Hair follicular keratinocyte (primary cell): ENCODE data around the gene PILRA. TPM values are rescaled to one million over a fixed set of nuclear protein-coding genes. Genes with fewer than 3 reads are reported as not detected.

Source experiments
- total RNA-seq: library from RNA; depleted of rRNA; stranded (reverse); fragments of >200 nt; gene quantifications from 2 replicates; pipeline ENCODE4 v1.2.3, GENCODE V29; 2015

PILRA gene
- not detected in 2 replicates for total RNA-seq

GRCh38 chr7:100373261-100373831 lies at the start of gene PILRA:
PILRA (plus strand) TSS chr7:100373487; CDS start chr7:100373657, 170 bp downstream.

GRCh38 chr7:100358027-100358856 lies 15.0 kb upstream of the PILRA start, which contains the start of gene PILRB:
PILRB (plus strand) TSS chr7:100358117; CDS start chr7:100358303, 186 bp downstream.

GRCh38 chr7:100428199-100428966 lies 55.1 kb downstream of the PILRA start, which contains the start of gene ZCWPW1:
ZCWPW1 (minus strand) TSS chr7:100428703; CDS start chr7:100420649, 8,054 bp downstream.

GRCh38 chr7:100429637-100430492 lies 56.6 kb downstream of the PILRA start, which contains the start of gene MEPCE:
MEPCE (plus strand) TSS chr7:100429831; CDS start chr7:100430019, 188 bp downstream.

Other genes starting within 250 kb of the PILRA start
- 1.2 and 1.8 TPM in 2 replicates for gene MBLAC1, start 246.5 kb upstream of the PILRA start, total RNA-seq
- 135 and 222 TPM in 2 replicates for gene LAMTOR4, start 224.6 kb upstream of the PILRA start, total RNA-seq
- gene TRAPPC14, start 214.8 kb upstream of the PILRA start, total RNA-seq = 8.4 and 9.6 TPM in 2 replicates
- 3.0 and 3.5 TPM in 2 replicates for gene GAL3ST4, start 204.9 kb upstream of the PILRA start, total RNA-seq
- gene GPC2, start 196.1 kb upstream of the PILRA start, total RNA-seq = 0.30 and 1.1 TPM in 2 replicates
- 0.04 TPM in 1 of 2 replicates, not detected in the other for gene STAG3, start 195.6 kb upstream of the PILRA start, total RNA-seq
- gene PVRIG, start 153.5 kb upstream of the PILRA start, total RNA-seq = not detected in 2 replicates
- not detected in 2 replicates for gene SPDYE3, start 65.8 kb upstream of the PILRA start, total RNA-seq
- 6.9 and 10.9 TPM in 2 replicates for gene PILRB, start 15.4 kb upstream of the PILRA start, total RNA-seq
- 0.86 and 2.2 TPM in 2 replicates for gene ZCWPW1, start 55.2 kb downstream of the PILRA start, total RNA-seq
- 21.2 and 23.7 TPM in 2 replicates for gene MEPCE, start 56.3 kb downstream of the PILRA start, total RNA-seq
- gene PPP1R35, start 63.0 kb downstream of the PILRA start, total RNA-seq = 46.5 and 70.1 TPM in 2 replicates
- gene SPACDR, start 90.8 kb downstream of the PILRA start, total RNA-seq = not detected in 2 replicates
- gene TSC22D4, start 105.7 kb downstream of the PILRA start, total RNA-seq = 33.3 and 36.0 TPM in 2 replicates
- 4.3 and 4.8 TPM in 2 replicates for gene NYAP1, start 110.4 kb downstream of the PILRA start, total RNA-seq
- 4.5 and 13.3 TPM in 2 replicates for gene AGFG2, start 165.7 kb downstream of the PILRA start, total RNA-seq
- not detected in 2 replicates for gene SAP25, start 200.4 kb downstream of the PILRA start, total RNA-seq
- gene LRCH4, start 212.6 kb downstream of the PILRA start, total RNA-seq = 21.2 and 26.6 TPM in 2 replicates
- 0.65 and 0.70 TPM in 2 replicates for gene FBXO24, start 212.8 kb downstream of the PILRA start, total RNA-seq
- gene PCOLCE, start 228.9 kb downstream of the PILRA start, total RNA-seq = 1.5 and 5.0 TPM in 2 replicates
- gene MOSPD3, start 239.1 kb downstream of the PILRA start, total RNA-seq = 12.3 and 13.0 TPM in 2 replicates